Thymus (tissue), 11 donors: ENCODE data around the gene ARSB. TPM values are rescaled to one million over a fixed set of nuclear protein-coding genes. Genes with fewer than 3 reads are reported as not detected.
A peak's percentile ranks its signal among the peaks of the same experiment; 100 is the strongest.

Experiments used
- DNase-seq, 9 donors: peaks; one replicate each; pipeline ENCODE4 v3.0.0-alpha.2; 2013; ENCODE audit warnings: low spot score in 9 of 9, low read depth in 6 of 9, missing footprints in 1 of 9
- H3K27ac ChIP-seq, 2 donors: one replicate each; pipeline ENCODE4 v1.5.1; 2013; ENCODE audit warnings: control low read depth in 1 of 2, low read depth in 1 of 2, low read length in 1 of 2, mild to moderate bottlenecking in 1 of 2, moderate library complexity in 1 of 2
- H3K27me3 ChIP-seq, 2 donors: one replicate each; pipeline ENCODE4 v1.5.1; 2013; ENCODE audit warnings: low read length in 1 of 2; ENCODE audit not compliant: control insufficient read depth in 2 of 2, insufficient read depth in 1 of 2
- H3K36me3 ChIP-seq, 2 donors: one replicate each; pipeline ENCODE4 v1.5.1; 2013; ENCODE audit warnings: low read length in 1 of 2, mild to moderate bottlenecking in 1 of 2, moderate library complexity in 1 of 2; ENCODE audit not compliant: control insufficient read depth in 2 of 2, insufficient read depth in 2 of 2
- H3K4me1 ChIP-seq, 2 donors: one replicate each; pipeline ENCODE4 v1.5.1; 2013; ENCODE audit warnings: low read length in 2 of 2; ENCODE audit not compliant: control insufficient read depth in 2 of 2, insufficient read depth in 2 of 2
- H3K4me3 ChIP-seq, 2 donors: one replicate each; pipeline ENCODE4 v1.5.1; 2013; ENCODE audit warnings: low read length in 2 of 2, control low read depth in 1 of 2, mild to moderate bottlenecking in 1 of 2
- H3K9me3 ChIP-seq, 2 donors: one replicate each; pipeline ENCODE4 v1.5.1; 2013; ENCODE audit warnings: low read length in 1 of 2, mild to moderate bottlenecking in 1 of 2; ENCODE audit not compliant: control insufficient read depth in 2 of 2, insufficient read depth in 1 of 2
- WGBS: extraction: QIAGEN DNeasy Blood & Tissue Kit; methylation state at CpG from one replicate; pipeline ENCODE4 v1.1.7; 2013; 5-methylcytosine and 5-hydroxymethylcytosine counted together
- polyA plus RNA-seq: library from polyadenylated mRNA; stranded (reverse); fragments of 200-250 nt; gene quantifications from one replicate; pipeline ENCODE4 v1.2.3, GENCODE V29; 2013
- total RNA-seq: library from RNA; stranded (reverse); fragments of 120-200 nt; gene quantifications from one replicate; pipeline ENCODE4 v1.2.4, GENCODE V29; 2013
- donor health status: healthy.

Gene ARSB
- total and polyA plus RNA-seq, 2 donors: 2.4 to 4.4 TPM

- Histone ChIP-seq H3K4me3 (no peak overlapping the region), H3K9me3 (no peaks in the 10 kb centered on the region), H3K36me3 (peaks cover 0 to 3% of the 10 kb centered on the region in 2 donors), H3K4me1 (no peaks in the 10 kb centered on the region), H3K27me3 (no peaks in the 10 kb centered on the region), H3K27ac (no peak overlapping the region)
- peak in 1 of 9 donors; percentile 24 for DNase-seq
- WGBS: 98% methylated on average over 2 of the region's 2 CpGs
Measured at GRCh38 chr5:78813906-78814530, 171.1 kb downstream of the ARSB start.

GRCh38 chr5:78813286-78813685, 171.8 kb downstream of the ARSB start:
- H3K27ac ChIP-seq: no peak overlapping the region
- peaks cover 0 to 3% of the 10 kb centered on the region in 2 donors for H3K36me3 ChIP-seq
- no peaks in the 10 kb centered on the region for H3K27me3 ChIP-seq
- no peaks in the 10 kb centered on the region for H3K4me1 ChIP-seq
- no peak overlapping the region for H3K4me3 ChIP-seq
- DNase-seq: no peak
- no peaks in the 10 kb centered on the region for H3K9me3 ChIP-seq
- WGBS: 98% methylated on average over 1 of the region's 1 CpG

GRCh38 chr5:78811866-78812265, 173.2 kb downstream of the ARSB start:
- no peaks in the 10 kb centered on the region for H3K9me3 ChIP-seq
- no peak overlapping the region for H3K4me3 ChIP-seq
- H3K36me3 ChIP-seq: peaks cover 0 to 3% of the 10 kb centered on the region in 2 donors
- H3K27ac ChIP-seq: no peak overlapping the region
- H3K27me3 ChIP-seq: no peaks in the 10 kb centered on the region
- DNase-seq: no peak
- H3K4me1 ChIP-seq: no peaks in the 10 kb centered on the region
- 100% methylated on average over 1 of the region's 1 CpG for WGBS

- Histone ChIP-seq H3K4me1 (no peaks in the 10 kb centered on the region), H3K27ac (no peak overlapping the region), H3K4me3 (no peak overlapping the region), H3K36me3 (peaks cover 0 to 3% of the 10 kb centered on the region in 2 donors), H3K9me3 (no peaks in the 10 kb centered on the region), H3K27me3 (no peaks in the 10 kb centered on the region)
- DNase-seq: no peak
- WGBS: 97% methylated on average over 5 of the region's 5 CpGs
Measured at GRCh38 chr5:78811121-78811817, 173.8 kb downstream of the ARSB start.

- Histone ChIP-seq H3K4me1 (no peaks in the 10 kb centered on the region), H3K9me3 (no peaks in the 10 kb centered on the region), H3K36me3 (peaks cover 0 to 3% of the 10 kb centered on the region in 2 donors), H3K27ac (no peak overlapping the region), H3K4me3 (no peak overlapping the region), H3K27me3 (no peaks in the 10 kb centered on the region)
- WGBS: 97% methylated on average over 6 of the region's 6 CpGs
- DNase-seq: no peak
Measured at GRCh38 chr5:78810098-78810920, 174.8 kb downstream of the ARSB start.

- no peak for DNase-seq
- Histone ChIP-seq H3K27me3 (no peaks in the 10 kb centered on the region), H3K4me1 (no peaks in the 10 kb centered on the region), H3K36me3 (peaks cover 0 to 3% of the 10 kb centered on the region in 2 donors), H3K9me3 (no peaks in the 10 kb centered on the region), H3K27ac (no peak overlapping the region), H3K4me3 (no peak overlapping the region)
- 93% methylated on average over 11 of the region's 11 CpGs for WGBS
Measured at GRCh38 chr5:78809444-78809843, 175.7 kb downstream of the ARSB start.

- 97% methylated on average over 8 of the region's 8 CpGs for WGBS
Measured at GRCh38 chr5:78808818-78809217, 176.3 kb downstream of the ARSB start.

GRCh38 chr5:78808380-78808779, 176.7 kb downstream of the ARSB start:
- DNase-seq: no peak
- WGBS: 98% methylated on average over 6 of the region's 6 CpGs
- Histone ChIP-seq H3K27ac (no peak overlapping the region), H3K27me3 (no peaks in the 10 kb centered on the region), H3K4me3 (no peak overlapping the region), H3K9me3 (no peaks in the 10 kb centered on the region), H3K4me1 (peaks cover 0 to 3% of the 10 kb centered on the region in 2 donors), H3K36me3 (peaks cover 0 to 3% of the 10 kb centered on the region in 2 donors)

More at GRCh38 chr5:78808818-78809217, 176.3 kb downstream of the ARSB start:
- Histone ChIP-seq H3K36me3 (peaks cover 0 to 3% of the 10 kb centered on the region in 2 donors), H3K4me1 (peaks cover 0 to 2% of the 10 kb centered on the region in 2 donors), H3K4me3 (no peak overlapping the region), H3K27ac (no peak overlapping the region), H3K27me3 (no peaks in the 10 kb centered on the region), H3K9me3 (no peaks in the 10 kb centered on the region)
- DNase-seq: no peak

GRCh38 chr5:78806544-78806943, 178.6 kb downstream of the ARSB start:
- WGBS: 99% methylated on average over 8 of the region's 8 CpGs
- peaks cover 0 to 3% of the 10 kb centered on the region in 2 donors for H3K36me3 ChIP-seq
- H3K27ac ChIP-seq: no peak overlapping the region
- H3K4me1 ChIP-seq: peaks cover 0 to 3% of the 10 kb centered on the region in 2 donors
- H3K27me3 ChIP-seq: no peaks in the 10 kb centered on the region
- no peak overlapping the region for H3K4me3 ChIP-seq
- H3K9me3 ChIP-seq: peaks cover 0 to under 1% of the 10 kb centered on the region in 2 donors
- no peak for DNase-seq
